CD4-positive, alpha-beta T cell (primary cell): Measurements from ENCODE around the gene SH3BP2. TPM values are rescaled to one million over a fixed set of nuclear protein-coding genes. Genes with fewer than 3 reads are reported as not detected.

Experiments used
- ATAC-seq: fragments of 200-7000 bp; cut with Tn5 transposase; one replicate; pipeline ENCODE4 v1.10.0; 2022; ENCODE audit warnings: mild to moderate bottlenecking; ENCODE audit not compliant: poor library complexity
- CTCF ChIA-PET: fragments of 350-600 bp; sonication (Branson Sonifier 250); formaldehyde crosslinking; loops from one replicate; lab custom pipeline; 2021; ENCODE audit warnings: antibody characterized with exemption, inconsistent platforms; lab: Charles Lee
- POLR2A ChIA-PET: fragments of 350-600 bp; sonication (Branson Sonifier 250); formaldehyde crosslinking; loops from one replicate; lab custom pipeline; 2021; ENCODE audit warnings: antibody characterized with exemption, inconsistent platforms; lab: Charles Lee
- DNase-seq, 14 experiments: peaks; one replicate each; pipeline ENCODE4 v3.0.0-alpha.2; 2013 to 2020; ENCODE audit warnings: mixed read lengths in 2 of 14
- H3K27ac ChIP-seq, 2 donors: one replicate each; pipeline versions ENCODE4 v1.5.1 to v1.7.0; 2013; ENCODE audit warnings: low read length in 2 of 2, low read depth in 1 of 2, mild to moderate bottlenecking in 1 of 2
- H3K27me3 ChIP-seq, 2 experiments: 1 replicate in 1 of 2; 2 replicates in 1 of 2; pipeline versions ENCODE4 v1.6.1 to v1.7.0; 2013; ENCODE audit warnings: low read length in 2 of 2, control low read depth in 1 of 2, mild to moderate bottlenecking in 1 of 2, moderate library complexity in 1 of 2; ENCODE audit not compliant: insufficient read depth in 2 of 2, control insufficient read depth in 1 of 2
- H3K36me3 ChIP-seq: one replicate; pipeline ENCODE4 v1.6.1; 2013; ENCODE audit warnings: low read length, control low read depth; ENCODE audit not compliant: insufficient read depth
- H3K4me1 ChIP-seq: one replicate; pipeline ENCODE4 v1.6.1; 2013; ENCODE audit warnings: low read length, control low read depth; ENCODE audit not compliant: insufficient read depth
- H3K4me3 ChIP-seq: one replicate; pipeline ENCODE4 v1.5.1; 2013; ENCODE audit warnings: mild to moderate bottlenecking, low read length, moderate library complexity
- H3K9me3 ChIP-seq, 2 experiments: 1 replicate in 1 of 2; 2 replicates in 1 of 2; pipeline versions ENCODE4 v1.6.1 to v1.7.0; 2013; ENCODE audit warnings: low read length in 2 of 2, mild to moderate bottlenecking in 2 of 2, control low read depth in 1 of 2, moderate library complexity in 1 of 2; ENCODE audit not compliant: control insufficient read depth in 1 of 2, insufficient read depth in 1 of 2
- H3K27ac Mint-ChIP-seq: one replicate; pipeline ENCODE4 v1.8.0; 2020; ENCODE audit warnings: mixed read lengths
- H3K27me3 Mint-ChIP-seq: one replicate; pipeline ENCODE4 v1.8.0; 2021; ENCODE audit warnings: mixed read lengths
- H3K36me3 Mint-ChIP-seq: one replicate; pipeline ENCODE4 v1.8.0; 2021; ENCODE audit warnings: low read depth, mixed read lengths
- H3K4me1 Mint-ChIP-seq: one replicate; pipeline ENCODE4 v1.8.0; 2021; ENCODE audit warnings: low read depth, mixed read lengths
- H3K4me3 Mint-ChIP-seq: one replicate; pipeline ENCODE4 v1.8.0; 2020; ENCODE audit warnings: mild to moderate bottlenecking, mixed read lengths
- H3K9me3 Mint-ChIP-seq: one replicate; pipeline ENCODE4 v1.8.0; 2020; ENCODE audit warnings: mixed read lengths
- CTCF ChIP-seq: fragments of 200-600 bp; IDR thresholded peaks from one replicate; pipeline ENCODE4 v1.8.0; 2022; ENCODE audit warnings: antibody characterized with exemption, mild to moderate bottlenecking
- intact Hi-C, 2 experiments: fragments of 100-400 bp; cut with DNase I in 1 of 2; cut with micrococcal nuclease in 1 of 2; formaldehyde crosslinking; loops; one replicate each; pipeline versions ENCODE4 v1.15.1 to v1.9.0; 2023 to 2025; cut with DNase I, micrococcal nuclease
- total RNA-seq, 174 experiments: library from RNA in 2 of 174; stranded (reverse) in 2 of 174; gene quantifications; one replicate each; pipeline ENCODE4 v1.2.3 and lab custom pipeline; 2021 to 2026

SH3BP2 gene
- total RNA-seq, 2 experiments from 2014 or later, result 30.1 to 30.5 TPM

DNA sequence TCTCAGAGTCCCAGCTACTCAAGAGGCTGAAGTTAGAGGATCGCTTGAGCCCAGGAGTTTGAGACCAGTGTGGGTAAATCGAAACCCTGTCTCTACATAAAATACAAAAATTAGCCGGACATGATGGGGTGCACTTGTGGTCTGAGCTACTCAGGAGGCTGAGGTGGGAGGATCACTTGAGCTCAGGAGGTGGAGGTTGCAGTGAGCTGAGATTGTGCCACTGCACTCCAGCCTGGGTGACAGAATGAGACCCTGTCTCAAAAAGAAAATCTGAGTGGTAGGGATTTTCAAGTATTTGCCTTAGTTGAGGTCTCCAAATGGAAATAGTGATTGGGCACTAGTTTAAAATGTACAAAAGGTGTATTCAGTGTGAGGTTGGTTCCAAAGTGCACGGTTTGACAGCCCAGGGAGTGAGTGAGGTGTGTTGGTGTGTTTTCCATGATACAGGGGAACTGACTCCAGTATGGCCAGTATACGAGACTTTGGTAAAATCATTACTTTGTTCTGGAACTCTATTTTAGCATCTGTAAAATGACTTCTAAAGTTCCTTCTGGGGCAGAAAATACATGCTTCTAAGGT, 64.6 kb downstream of the SH3BP2 start:
- H3K36me3 Mint-ChIP-seq, result peaks cover 33% of the 10 kb centered on the region
- H3K4me3 ChIP-seq, result no peak overlapping the region
- DNase-seq (no peak), ATAC-seq (no peak)
- H3K4me3 Mint-ChIP-seq, result no peak overlapping the region
- no peak overlapping the region for H3K27ac ChIP-seq
- H3K27me3 ChIP-seq, result no peaks in the 10 kb centered on the region
- H3K4me1 Mint-ChIP-seq, result peaks cover 84% of the 10 kb centered on the region
- ChIA-PET CTCF (no interaction called here), POLR2A (no interaction called here)
- no peaks in the 10 kb centered on the region for H3K27me3 Mint-ChIP-seq
- H3K27ac Mint-ChIP-seq, result peak overlapping the region; percentile 43
- no peak for TF ChIP-seq CTCF
- no peaks in the 10 kb centered on the region for H3K9me3 Mint-ChIP-seq
- peaks cover 48% of the 10 kb centered on the region for H3K4me1 ChIP-seq
- H3K36me3 ChIP-seq, result peaks cover 21% of the 10 kb centered on the region
- intact Hi-C loops, result no loop called here
- H3K9me3 ChIP-seq, result no peaks in the 10 kb centered on the region

GRCh38 chr4:2858451-2859217, 65.7 kb downstream of the SH3BP2 start:
- Mint-ChIP-seq H3K9me3 (no peaks in the 10 kb centered on the region), H3K36me3 (peaks cover 30% of the 10 kb centered on the region), H3K27me3 (no peaks in the 10 kb centered on the region), H3K4me3 (no peak overlapping the region), H3K27ac (peak overlapping the region; percentile 43), H3K4me1 (peaks cover 88% of the 10 kb centered on the region)
- peaks cover 17% of the 10 kb centered on the region for H3K36me3 ChIP-seq
- no peaks in the 10 kb centered on the region for H3K27me3 ChIP-seq
- no peak overlapping the region for H3K27ac ChIP-seq
- intact Hi-C loops, result no loop called here
- POLR2A ChIA-PET, result no interaction called here
- TF ChIP-seq CTCF, result no peak
- H3K4me1 ChIP-seq, result peaks cover 45% of the 10 kb centered on the region
- DNase-seq, result no peak
- CTCF ChIA-PET, result no interaction called here
- H3K9me3 ChIP-seq, result no peaks in the 10 kb centered on the region
- H3K4me3 ChIP-seq, result no peak overlapping the region
- ATAC-seq, result no peak

- ChIA-PET POLR2A (no interaction called here), CTCF (no interaction called here)
- H3K27ac Mint-ChIP-seq, result peak overlapping the region; percentile 63
- H3K9me3 ChIP-seq, result no peaks in the 10 kb centered on the region
- H3K27me3 ChIP-seq, result no peaks in the 10 kb centered on the region
- no peak overlapping the region for H3K4me3 ChIP-seq
- TF ChIP-seq CTCF, result no peak
- H3K4me3 Mint-ChIP-seq, result no peak overlapping the region
- intact Hi-C loops, result no loop called here
- H3K4me1 ChIP-seq, result peaks cover 48% of the 10 kb centered on the region
- H3K9me3 Mint-ChIP-seq, result no peaks in the 10 kb centered on the region
- H3K36me3 Mint-ChIP-seq, result peaks cover 24% of the 10 kb centered on the region
- peaks cover 8% of the 10 kb centered on the region for H3K36me3 ChIP-seq
- DNase-seq (no peak), ATAC-seq (no peak)
- no peak overlapping the region for H3K27ac ChIP-seq
- H3K27me3 Mint-ChIP-seq, result no peaks in the 10 kb centered on the region
- peaks cover 85% of the 10 kb centered on the region for H3K4me1 Mint-ChIP-seq
Measured at GRCh38 chr4:2859514-2859913, 66.6 kb downstream of the SH3BP2 start.
